Progenitor cell of endocrine pancreas (in vitro differentiated cells): ENCODE data around the gene PARP14. TPM values are rescaled to one million over a fixed set of nuclear protein-coding genes. Genes with fewer than 3 reads are reported as not detected.
"Not testable (repeated sequence)": the region's sequence is repeated elsewhere in the genome, so short reads cannot be mapped to it uniquely, and the experiment has no call there.

Source experiments
- DNase-seq: peaks from one replicate; pipeline ENCODE4 v3.0.0; 2021; ENCODE audit warnings: low spot score; ENCODE audit not compliant: unreplicated experiment
- H3K27ac Mint-ChIP-seq: 2 replicates; pipeline ENCODE4 v1.8.0; 2021; ENCODE audit warnings: mild to moderate bottlenecking, moderate library complexity, mixed read lengths
- H3K27me3 Mint-ChIP-seq: 2 replicates; pipeline ENCODE4 v1.8.0; 2021; ENCODE audit warnings: mixed read lengths
- H3K36me3 Mint-ChIP-seq: 2 replicates; pipeline ENCODE4 v1.8.0; 2022; ENCODE audit warnings: mixed read lengths; ENCODE audit not compliant: insufficient read depth
- H3K4me1 Mint-ChIP-seq: 2 replicates; pipeline ENCODE4 v1.8.0; 2021; ENCODE audit warnings: low read depth, mixed read lengths
- H3K4me3 Mint-ChIP-seq: 2 replicates; pipeline ENCODE4 v1.8.0; 2021; ENCODE audit warnings: low read depth, mild to moderate bottlenecking, moderate library complexity, mixed read lengths
- H3K9me3 Mint-ChIP-seq: 2 replicates; pipeline ENCODE4 v1.8.0; 2021; ENCODE audit warnings: low read depth, mixed read lengths
- CTCF ChIP-seq: fragments of 200-600 bp; sonication (generic); IDR thresholded peaks from one replicate; pipeline ENCODE4 v1.5.0; 2021; ENCODE audit warnings: antibody characterized with exemption, mild to moderate bottlenecking; ENCODE audit not compliant: unreplicated experiment
- total RNA-seq: library from RNA; stranded (reverse); gene quantifications from 2 replicates; pipeline ENCODE4 v1.2.1, GENCODE V29; 2021

Gene PARP14
- total RNA-seq, 1 donor from 2014 or later, result 20.0 TPM

DNA sequence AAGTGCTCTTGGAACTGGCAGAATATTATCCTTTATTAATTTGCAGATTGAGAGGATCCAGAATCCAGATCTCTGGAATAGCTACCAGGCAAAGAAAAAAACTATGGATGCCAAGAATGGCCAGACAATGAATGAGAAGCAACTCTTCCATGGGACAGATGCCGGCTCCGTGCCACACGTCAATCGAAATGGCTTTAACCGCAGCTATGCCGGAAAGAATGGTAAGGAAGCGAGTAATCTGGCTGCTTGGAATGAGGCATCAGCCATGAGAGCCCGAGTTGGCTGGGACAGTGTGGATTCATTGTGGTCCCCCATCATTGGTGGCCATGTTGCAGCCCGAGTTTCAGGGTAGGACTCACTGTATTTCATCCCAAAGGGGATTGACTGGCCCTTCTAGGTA lies 47.1 kb downstream of the PARP14 start:
- no peaks in the 10 kb centered on the region for H3K4me1 Mint-ChIP-seq
- no peak overlapping the region for H3K27ac Mint-ChIP-seq
- TF ChIP-seq CTCF, result no peak
- H3K9me3 Mint-ChIP-seq, result peaks cover 19% of the 10 kb centered on the region
- no peak for DNase-seq
- H3K36me3 Mint-ChIP-seq, result peaks cover 31% of the 10 kb centered on the region
- H3K27me3 Mint-ChIP-seq, result no peaks in the 10 kb centered on the region
- no peak overlapping the region for H3K4me3 Mint-ChIP-seq

DNA sequence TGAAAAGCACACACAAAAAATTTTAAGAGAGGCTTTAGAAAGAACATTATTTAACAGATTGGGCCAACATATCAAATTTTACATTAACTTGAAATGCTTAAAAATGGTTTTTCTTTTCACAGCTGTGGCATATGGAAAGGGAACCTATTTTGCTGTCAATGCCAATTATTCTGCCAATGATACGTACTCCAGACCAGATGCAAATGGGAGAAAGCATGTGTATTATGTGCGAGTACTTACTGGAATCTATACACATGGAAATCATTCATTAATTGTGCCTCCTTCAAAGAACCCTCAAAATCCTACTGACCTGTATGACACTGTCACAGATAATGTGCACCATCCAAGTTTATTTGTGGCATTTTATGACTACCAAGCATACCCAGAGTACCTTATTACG lies 47.5 kb downstream of the PARP14 start:
- no peak for DNase-seq
- no peak overlapping the region for H3K4me3 Mint-ChIP-seq
- H3K27me3 Mint-ChIP-seq, result no peaks in the 10 kb centered on the region
- peaks cover 20% of the 10 kb centered on the region for H3K9me3 Mint-ChIP-seq
- TF ChIP-seq CTCF, result no peak
- no peaks in the 10 kb centered on the region for H3K4me1 Mint-ChIP-seq
- no peak overlapping the region for H3K27ac Mint-ChIP-seq
- H3K36me3 Mint-ChIP-seq, result peaks cover 33% of the 10 kb centered on the region

GRCh38 chr3:122728756-122729514 lies 48.3 kb downstream of the PARP14 start:
- Mint-ChIP-seq H3K4me3 (no peak overlapping the region), H3K9me3 (peaks cover 22% of the 10 kb centered on the region), H3K27me3 (no peaks in the 10 kb centered on the region), H3K4me1 (no peaks in the 10 kb centered on the region), H3K36me3 (peaks cover 35% of the 10 kb centered on the region), H3K27ac (no peak overlapping the region)
- no peak for DNase-seq
- no peak for TF ChIP-seq CTCF

GRCh38 chr3:122730240-122730639 lies 49.6 kb downstream of the PARP14 start:
- Mint-ChIP-seq H3K4me3 (no peak overlapping the region), H3K27me3 (no peaks in the 10 kb centered on the region), H3K4me1 (no peaks in the 10 kb centered on the region), H3K27ac (no peak overlapping the region), H3K9me3 (peaks cover 22% of the 10 kb centered on the region), H3K36me3 (peaks cover 39% of the 10 kb centered on the region)
- no peak for TF ChIP-seq CTCF
- no peak for DNase-seq

DNA sequence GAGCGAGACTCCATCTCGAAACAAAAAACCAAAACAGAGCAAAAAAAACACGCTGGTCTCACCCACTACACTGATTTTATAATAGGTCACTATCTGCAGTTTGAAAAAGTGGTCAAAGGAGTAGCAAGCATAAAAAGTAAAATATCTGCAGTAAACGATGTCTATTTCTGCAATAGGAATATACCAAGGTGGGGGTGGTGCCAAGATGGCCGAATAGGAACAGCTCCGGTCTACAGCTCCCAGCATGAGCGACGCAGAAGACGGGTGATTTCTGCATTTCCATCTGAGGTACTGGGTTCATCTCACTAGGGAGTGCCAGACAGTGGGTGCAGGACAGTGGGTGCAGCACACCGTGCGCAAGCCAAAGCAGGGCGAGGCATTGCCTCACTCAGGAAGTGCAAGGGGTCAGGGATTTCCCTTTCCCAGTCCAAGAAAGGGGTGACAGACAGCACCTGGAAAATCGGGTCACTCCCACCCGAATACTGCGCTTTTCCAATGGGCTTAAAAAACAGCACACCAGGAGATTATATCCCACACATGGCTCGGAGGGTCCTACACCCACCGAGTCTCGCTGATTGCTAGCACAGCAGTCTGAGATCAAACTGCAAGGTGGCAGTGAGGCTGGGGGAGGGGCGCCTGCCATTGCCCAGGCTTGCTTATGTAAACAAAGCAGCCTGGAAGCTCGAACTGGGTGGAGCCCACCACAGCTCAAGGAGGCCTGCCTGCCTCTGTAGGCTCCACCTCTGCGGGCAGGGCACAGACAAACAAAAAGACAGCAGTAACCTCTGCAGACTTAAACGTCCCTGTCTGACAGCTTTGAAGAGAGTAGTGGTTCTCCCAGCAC lies 52.3 kb downstream of the PARP14 start:
- H3K9me3 Mint-ChIP-seq, result peaks cover 14% of the 10 kb centered on the region
- not testable (repeated sequence) for DNase-seq, H3K27me3 Mint-ChIP-seq, H3K27ac Mint-ChIP-seq, H3K4me1 Mint-ChIP-seq, H3K4me3 Mint-ChIP-seq
- peaks cover 30% of the 10 kb centered on the region for H3K36me3 Mint-ChIP-seq
